H1 (cell line): Measurements from ENCODE around the gene RESF1. TPM values are rescaled to one million over a fixed set of nuclear protein-coding genes. Genes with fewer than 3 reads are reported as not detected.
A peak's percentile ranks its signal among the peaks of the same experiment; 100 is the strongest.

Experiments used
- CTCF ChIA-PET: fragments of 300-600 bp; sonication (Branson Sonifier 250); formaldehyde crosslinking; loops from one replicate; lab custom pipeline; 2021; ENCODE audit not compliant: partially characterized antibody; lab: Charles Lee
- POLR2A ChIA-PET: fragments of 300-600 bp; sonication (Branson Sonifier 250); formaldehyde crosslinking; loops from one replicate; lab custom pipeline; 2021; ENCODE audit warnings: inconsistent platforms; ENCODE audit not compliant: partially characterized antibody; lab: Charles Lee
- DNase-seq, 2 experiments: peaks; one replicate each; pipeline versions ENCODE4 v3.0.0 to v3.0.0-alpha.2; 2010 to 2022; ENCODE audit warnings: low spot score in 2 of 2, low read depth in 1 of 2, mixed read lengths in 1 of 2
- FAIRE-seq: peaks from 2 replicates; lab custom pipeline; 2011; peaks lifted over from hg19 to GRCh38; lab: Jason Lieb, UNC
- H2AFZ ChIP-seq: 2 replicates; pipeline ENCODE4 v1.8.1; 2012; ENCODE audit warnings: low read length, inconsistent platforms
- H2AK5ac ChIP-seq: 2 replicates; pipeline ENCODE4 v1.6.1; 2013; ENCODE audit warnings: low read depth, low read length
- H2BK120ac ChIP-seq: replicated peaks from 2 replicates; pipeline ENCODE3; 2013; ENCODE audit warnings: low read depth, low read length, inconsistent platforms
- H2BK12ac ChIP-seq: 2 replicates; pipeline ENCODE4 v1.6.1; 2013; ENCODE audit warnings: low read depth, low read length
- H2BK15ac ChIP-seq: 2 replicates; pipeline ENCODE4 v1.6.1; 2013; ENCODE audit warnings: low read length
- H2BK20ac ChIP-seq: 2 replicates; pipeline ENCODE4 v1.6.1; 2013; ENCODE audit warnings: low read length
- H2BK5ac ChIP-seq: 2 replicates; pipeline ENCODE4 v1.6.1; 2013; ENCODE audit warnings: low read depth, low read length
- H3K14ac ChIP-seq: 2 replicates; pipeline ENCODE4 v1.6.1; 2013; ENCODE audit warnings: inconsistent platforms; ENCODE audit not compliant: insufficient read length
- H3K18ac ChIP-seq: 2 replicates; pipeline ENCODE4 v1.6.1; 2013; ENCODE audit warnings: low read length; ENCODE audit errors: extremely low read depth
- H3K23ac ChIP-seq: 2 replicates; pipeline ENCODE4 v1.6.1; 2013; ENCODE audit warnings: inconsistent platforms; ENCODE audit not compliant: insufficient read length
- H3K23me2 ChIP-seq: 2 replicates; pipeline ENCODE4 v1.6.1; 2013; ENCODE audit warnings: low read depth, low read length
- H3K27ac ChIP-seq: 2 replicates; pipeline ENCODE4 v1.6.1; 2011; ENCODE audit warnings: low read depth, low read length, inconsistent platforms
- H3K27me3 ChIP-seq, 4 experiments: replicated peaks in 1 of 4; 1 replicate in 1 of 4; 2 replicates in 3 of 4; pipeline versions ENCODE4 v1.6.1 to v1.8.1; 2011 to 2013; ENCODE audit warnings: low read length in 3 of 4, mild to moderate bottlenecking in 3 of 4, inconsistent platforms in 2 of 4, mixed read lengths in 2 of 4, moderate library complexity in 1 of 4; ENCODE audit not compliant: control insufficient read depth in 3 of 4, insufficient read depth in 3 of 4; ENCODE audit errors: extremely low read depth in 1 of 4
- H3K36me3 ChIP-seq, 4 experiments: 2 replicates each; pipeline versions ENCODE4 v1.6.1 to v1.8.1; 2011 to 2013; ENCODE audit warnings: mild to moderate bottlenecking in 4 of 4, low read length in 3 of 4, moderate library complexity in 2 of 4, control low read depth in 1 of 4, inconsistent platforms in 1 of 4; ENCODE audit not compliant: insufficient read depth in 4 of 4, control insufficient read depth in 2 of 4
- H3K4ac ChIP-seq: replicated peaks from 2 replicates; pipeline ENCODE3; 2013; ENCODE audit warnings: low read length, low read depth, mixed read lengths, inconsistent platforms; ENCODE audit not compliant: insufficient read length
- H3K4me1 ChIP-seq, 4 experiments: replicated peaks in 1 of 4; 1 replicate in 1 of 4; 2 replicates in 3 of 4; pipeline versions ENCODE4 v1.6.1 to v1.8.1; 2011 to 2013; ENCODE audit warnings: low read length in 3 of 4, inconsistent platforms in 2 of 4, mixed read lengths in 1 of 4; ENCODE audit not compliant: insufficient read depth in 4 of 4, control insufficient read depth in 3 of 4
- H3K4me2 ChIP-seq, 2 experiments: 2 replicates each; pipeline versions ENCODE4 v1.6.1 to v1.8.1; 2011 to 2013; ENCODE audit warnings: low read depth in 2 of 2, low read length in 2 of 2, control low read depth in 1 of 2, inconsistent platforms in 1 of 2, mild to moderate bottlenecking in 1 of 2; ENCODE audit not compliant: insufficient read depth in 1 of 2
- H3K4me3 ChIP-seq, 4 experiments: fragments of 200-600, 300-600 bp in 1 of 4; sonication (generic), shearing (Covaris generic), sonication (Bioruptor Twin) in 1 of 4; 2 replicates each; pipeline versions ENCODE4 v1.5.1 to v1.8.1; 2011 to 2016; ENCODE audit warnings: low read length in 4 of 4, low read depth in 3 of 4, control low read depth in 2 of 4, inconsistent platforms in 2 of 4, mild to moderate bottlenecking in 2 of 4, mixed read lengths in 1 of 4, moderate library complexity in 1 of 4; ENCODE audit not compliant: insufficient read depth in 2 of 4; ENCODE audit errors: extremely low read depth in 1 of 4
- H3K56ac ChIP-seq: replicated peaks from 2 replicates; pipeline ENCODE3; 2013; ENCODE audit warnings: low read depth, mild to moderate bottlenecking, mixed read lengths, low read length, inconsistent platforms; ENCODE audit not compliant: insufficient read length
- H3K79me1 ChIP-seq: 2 replicates; pipeline ENCODE4 v1.6.1; 2013; ENCODE audit warnings: low read depth, low read length, control low read depth
- H3K79me2 ChIP-seq, 2 experiments: 2 replicates each; pipeline versions ENCODE4 v1.6.1 to v1.8.1; 2012 to 2013; ENCODE audit warnings: low read length in 2 of 2, mild to moderate bottlenecking in 2 of 2, inconsistent platforms in 1 of 2; ENCODE audit not compliant: insufficient read depth in 2 of 2, control insufficient read depth in 1 of 2
- H3K9ac ChIP-seq, 4 experiments: replicated peaks in 1 of 4; 1 replicate in 1 of 4; 2 replicates in 3 of 4; pipeline versions ENCODE4 v1.6.1 to v1.8.1; 2011 to 2013; ENCODE audit warnings: low read depth in 3 of 4, low read length in 3 of 4, control low read depth in 2 of 4, mild to moderate bottlenecking in 2 of 4, moderate library complexity in 2 of 4, inconsistent platforms in 1 of 4; ENCODE audit errors: extremely low read depth in 1 of 4
- H3K9me3 ChIP-seq, 2 experiments: 2 replicates each; pipeline versions ENCODE4 v1.6.1 to v1.8.1; 2012 to 2013; ENCODE audit warnings: mild to moderate bottlenecking in 2 of 2, moderate library complexity in 2 of 2, control low read depth in 1 of 2, inconsistent platforms in 1 of 2, low read depth in 1 of 2, low read length in 1 of 2, mixed read lengths in 1 of 2; ENCODE audit not compliant: insufficient read depth in 2 of 2
- H4K20me1 ChIP-seq, 2 experiments: replicated peaks in 1 of 2; 2 replicates each; pipeline versions ENCODE3 to v1.8.1; 2011 to 2013; ENCODE audit warnings: inconsistent platforms in 2 of 2, low read length in 2 of 2, mild to moderate bottlenecking in 1 of 2; ENCODE audit not compliant: insufficient read depth in 2 of 2, control insufficient read depth in 1 of 2
- H4K5ac ChIP-seq: 2 replicates; pipeline ENCODE4 v1.6.1; 2013; ENCODE audit warnings: low read length, low read depth, mixed read lengths, inconsistent platforms; ENCODE audit not compliant: insufficient read length
- H4K8ac ChIP-seq: 2 replicates; pipeline ENCODE4 v1.8.0; 2013; ENCODE audit warnings: mild to moderate bottlenecking, moderate library complexity, low read length, inconsistent platforms; ENCODE audit not compliant: insufficient read depth; ENCODE audit errors: extremely low read depth
- H4K91ac ChIP-seq: replicated peaks from 2 replicates; pipeline ENCODE3; 2013; ENCODE audit warnings: low read length, mixed read lengths, inconsistent platforms; ENCODE audit not compliant: insufficient read length
- ASH2L ChIP-seq: fragments of 200-600, 300-600 bp; sonication (generic); IDR thresholded peaks from one replicate; pipeline ENCODE4 v1.7.1; 2017; ENCODE audit warnings: low read length
- CEBPB ChIP-seq: IDR thresholded peaks from 2 replicates; pipeline ENCODE4 v1.6.1; 2012; ENCODE audit warnings: low read depth, low read length
- CREB1 ChIP-seq: IDR thresholded peaks from 2 replicates; pipeline ENCODE4 v1.6.1; 2012; ENCODE audit warnings: inconsistent platforms
- CTBP2 ChIP-seq: IDR thresholded peaks from 2 replicates; pipeline ENCODE4 v1.7.0; 2011; ENCODE audit warnings: borderline replicate concordance, mild to moderate bottlenecking, moderate library complexity, mixed read lengths, low read length; ENCODE audit not compliant: insufficient read depth, insufficient read length
- GTF2F1 ChIP-seq: IDR thresholded peaks from 2 replicates; pipeline ENCODE4 v1.6.1; 2012; ENCODE audit warnings: low read depth, low read length, improper control_type of control experiment, borderline replicate concordance
- JUND ChIP-seq: IDR thresholded peaks from 2 replicates; pipeline ENCODE4 v1.6.1; 2011; ENCODE audit warnings: mild to moderate bottlenecking, improper control_type of control experiment, low read length
- POLR2A ChIP-seq, 2 experiments: IDR thresholded peaks; 1 replicate in 1 of 2; 2 replicates in 1 of 2; pipeline ENCODE4 v1.6.1; 2011; ENCODE audit warnings: low read depth in 2 of 2, low read length in 2 of 2, mild to moderate bottlenecking in 2 of 2; ENCODE audit errors: control extremely low read depth in 1 of 2
- SIX5 ChIP-seq: IDR thresholded peaks from 2 replicates; pipeline ENCODE4 v1.6.1; 2011; ENCODE audit warnings: mild to moderate bottlenecking, low read depth, low read length
- SP2 ChIP-seq: IDR thresholded peaks from 2 replicates; pipeline ENCODE4 v1.6.1; 2012; ENCODE audit warnings: mild to moderate bottlenecking, low read length, inconsistent platforms
- TAF1 ChIP-seq: IDR thresholded peaks from 2 replicates; pipeline ENCODE4 v1.6.1; 2011; ENCODE audit warnings: mild to moderate bottlenecking, low read depth, low read length
- WGBS, 2 experiments: shearing (Covaris generic) in 1 of 2; methylation state at CpG; one replicate each; pipeline versions ENCODE4 v1.1.6 to v1.1.7; 2013 to 2015; ENCODE audit warnings: low lambda C conversion rate in 2 of 2, mixed read lengths in 2 of 2, inconsistent platforms in 1 of 2, low coverage in 1 of 2, missing lambda C conversion rate in 1 of 2; ENCODE audit not compliant: insufficient replicate concordance in 2 of 2, insufficient coverage in 1 of 2, insufficient read length in 1 of 2; ENCODE audit errors: extremely low coverage in 1 of 2, missing lambda C conversion rate in 1 of 2; 5-methylcytosine and 5-hydroxymethylcytosine counted together
- polyA plus RNA-seq, 7 experiments: library from polyadenylated mRNA; depleted of rRNA in 3 of 7; stranded (reverse) in 5 of 7; unstranded in 2 of 7; fragments of >200 nt in 5 of 7; fragments of 200-250 nt in 2 of 7; gene quantifications; 1 replicate in 5 of 7; 2 replicates in 1 of 7; 4 replicates in 1 of 7; pipeline versions ENCODE4 v1.2.1 to v1.2.3, GENCODE V29; 2011 to 2013; ENCODE audit warnings: missing spikeins in 2 of 7, mixed read lengths in 2 of 7
- total RNA-seq: library from RNA; stranded (reverse); fragmentation: NEBNext Ultra II Directional; extraction: Animal tissue kit (Norgen Biotek cat#: 25700); gene quantifications from 2 replicates; pipeline ENCODE4 v1.2.1, GENCODE V29; 2021
- TF ChIP-seq, protein P1 (sequence below): IDR thresholded peaks from 2 replicates; pipeline ENCODE4 v1.6.1; 2012; ENCODE audit warnings: low read length, inconsistent platforms

RESF1 gene
- total and polyA plus RNA-seq, 2 of the 8 experiments (the other 6 are each of a cell fraction or from before 2014, with no cell fraction given): 64.3 to 128 TPM

DNA sequence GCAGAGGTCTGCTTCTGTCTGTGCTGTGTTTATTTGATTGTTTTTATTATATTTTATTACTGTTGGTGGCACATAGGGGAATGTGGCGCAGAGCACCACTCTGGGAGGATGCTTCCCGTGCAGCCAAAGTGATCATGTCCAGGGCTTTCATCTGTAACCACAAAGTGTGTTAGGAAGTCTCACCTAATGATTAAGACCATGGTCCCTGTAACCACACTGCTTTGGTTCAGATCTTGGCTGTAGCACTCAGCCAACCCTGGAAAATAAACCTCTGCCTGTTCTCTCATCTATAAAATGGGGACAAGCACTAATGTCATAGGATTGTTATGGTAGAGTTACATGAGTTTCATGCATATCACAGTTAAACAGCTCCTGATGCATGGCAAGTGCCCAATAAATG, 1.9 kb downstream of the RESF1 start:
- Histone ChIP-seq H3K79me2 (peaks cover 34 to 66% of the 10 kb centered on the region in 2 experiments), H4K8ac (no peak overlapping the region), H3K23ac (no peak overlapping the region), H3K4me2 (peak overlapping the region; percentile 75 to 76), H3K79me1 (peaks cover 7% of the 10 kb centered on the region; the same call in 1 of the 2 replicates), H3K4me3 (peak overlapping the region; percentile 79 to 88 (median 85); a peak in 7 of 8 replicates), H3K14ac (no peak overlapping the region), H2BK5ac (no peak overlapping the region), H2BK15ac (no peak overlapping the region), H4K5ac (no peak overlapping the region), H2BK20ac (no peak overlapping the region), H2AFZ (no peak overlapping the region), H3K23me2 (peaks cover 3% of the 10 kb centered on the region), H2BK120ac (no peak overlapping the region), H3K9me3 (no peaks in the 10 kb centered on the region), H3K18ac (no peak overlapping the region), H4K91ac (no peak overlapping the region), H2AK5ac (no peak overlapping the region), H3K36me3 (peaks cover 0 to 43% (median 11%) of the 10 kb centered on the region in 4 experiments; a peak in 3 of 8 replicates), H3K4me1 (peaks cover 0 to 17% (median 9%) of the 10 kb centered on the region in 4 experiments; a peak in 4 of 7 replicates), H2BK12ac (no peak overlapping the region), H3K9ac (no peak overlapping the region), H4K20me1 (peaks cover 0 to 7% of the 10 kb centered on the region in 2 experiments), H3K4ac (no peak overlapping the region), H3K27ac (no peak overlapping the region), H3K27me3 (no peaks in the 10 kb centered on the region), H3K56ac (no peak overlapping the region)
- TF ChIP-seq CREB1 (no peak), CTBP2 (no peak), SIX5 (no peak), JUND (no peak), POLR2A (IDR thresholded peaks at IDR 0.05; ENCODE audit: control extremely low read depth in 1 of 2, low read depth in 2 of 2, low read length in 2 of 2) (no peak), CEBPB (no peak), ASH2L (no peak), TAF1 (no peak), SP2 (no peak), GTF2F1 (no peak)
- TF ChIP-seq, protein P1, sequence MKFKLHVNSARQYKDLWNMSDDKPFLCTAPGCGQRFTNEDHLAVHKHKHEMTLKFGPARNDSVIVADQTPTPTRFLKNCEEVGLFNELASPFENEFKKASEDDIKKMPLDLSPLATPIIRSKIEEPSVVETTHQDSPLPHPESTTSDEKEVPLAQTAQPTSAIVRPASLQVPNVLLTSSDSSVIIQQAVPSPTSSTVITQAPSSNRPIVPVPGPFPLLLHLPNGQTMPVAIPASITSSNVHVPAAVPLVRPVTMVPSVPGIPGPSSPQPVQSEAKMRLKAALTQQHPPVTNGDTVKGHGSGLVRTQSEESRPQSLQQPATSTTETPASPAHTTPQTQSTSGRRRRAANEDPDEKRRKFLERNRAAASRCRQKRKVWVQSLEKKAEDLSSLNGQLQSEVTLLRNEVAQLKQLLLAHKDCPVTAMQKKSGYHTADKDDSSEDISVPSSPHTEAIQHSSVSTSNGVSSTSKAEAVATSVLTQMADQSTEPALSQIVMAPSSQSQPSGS: no peak
- no peak for FAIRE-seq
- ChIA-PET CTCF (interaction anchor here (2.2 kb wide), 1 partner anchor 62 kb away, joined by 4 read pairs; no protein-coding TSS in a partner anchor), POLR2A (interaction anchor here (0.6 to 2.5 kb wide), 6 partner anchors 13 to 232 kb away, joined by 3 to 5 read pairs (median 5); partner anchors contain the start of gene AMN1)
- DNase-seq: no peak
- WGBS, 2 experiments: 97% methylated on average over 2 of the region's 2 CpGs; no CpG with 5 or more reads in 1 of the 2 experiments
